Measurements from ENCODE around the gene FHAD1.

FHAD1 gene

GRCh38 chr1:15330028-15330427 lies 83.0 kb downstream of the FHAD1 start:
- no peak for DNase-seq

- DNase-seq: no peak
These were observed 84.2 kb downstream of the FHAD1 start for GRCh38 chr1:15331180-15331579.

- no peak for DNase-seq
These were observed 84.7 kb downstream of the FHAD1 start for GRCh38 chr1:15331734-15332133.

- no peak for DNase-seq
These were observed 85.5 kb downstream of the FHAD1 start for GRCh38 chr1:15332525-15332924.

GRCh38 chr1:15332952-15333715 lies 86.1 kb downstream of the FHAD1 start:
- DNase-seq: no peak

- DNase-seq: no peak
These were observed 88.0 kb downstream of the FHAD1 start for GRCh38 chr1:15334995-15335394.

GRCh38 chr1:15336866-15337265 lies 89.8 kb downstream of the FHAD1 start:
- DNase-seq: no peak

- DNase-seq: peak; percentile 92
These were observed 90.8 kb downstream of the FHAD1 start for GRCh38 chr1:15337656-15338402.

- DNase-seq: no peak
These were observed 92.5 kb downstream of the FHAD1 start for GRCh38 chr1:15339570-15339969.

- DNase-seq: no peak
These were observed 94.2 kb downstream of the FHAD1 start for GRCh38 chr1:15341228-15341627.

GRCh38 chr1:15341634-15342407 lies 94.8 kb downstream of the FHAD1 start:
- DNase-seq: peak; percentile 69

- no peak for DNase-seq
These were observed 95.5 kb downstream of the FHAD1 start for GRCh38 chr1:15342408-15342967.

- no peak for DNase-seq
These were observed 96.1 kb downstream of the FHAD1 start for GRCh38 chr1:15343099-15343498.

GRCh38 chr1:15343729-15344128 lies 96.7 kb downstream of the FHAD1 start:
- DNase-seq: peak; percentile 15

- DNase-seq: no peak
These were observed 97.4 kb downstream of the FHAD1 start for GRCh38 chr1:15344380-15344779.

GRCh38 chr1:15344800-15345704 lies 98.0 kb downstream of the FHAD1 start:
- no peak for DNase-seq

- DNase-seq: no peak
These were observed 98.8 kb downstream of the FHAD1 start for GRCh38 chr1:15345705-15346345.

- DNase-seq: no peak
These were observed 99.5 kb downstream of the FHAD1 start for GRCh38 chr1:15346346-15347030.

- DNase-seq: no peak
These were observed 100.2 kb downstream of the FHAD1 start for GRCh38 chr1:15347182-15347581.

GRCh38 chr1:15348648-15349047 lies 101.6 kb downstream of the FHAD1 start:
- no peak for DNase-seq

GRCh38 chr1:15349133-15349532 lies 102.1 kb downstream of the FHAD1 start:
- DNase-seq: no peak

All from EL (cell line).